Amygdala (tissue), 56 donors: ENCODE data around the gene KCNIP3.

Experiments used
- DNase-seq, 56 donors: peaks; one replicate each; lab custom pipeline; 2025; lab: John Stamatoyannopoulos, UW

The KCNIP3 gene

DNA sequence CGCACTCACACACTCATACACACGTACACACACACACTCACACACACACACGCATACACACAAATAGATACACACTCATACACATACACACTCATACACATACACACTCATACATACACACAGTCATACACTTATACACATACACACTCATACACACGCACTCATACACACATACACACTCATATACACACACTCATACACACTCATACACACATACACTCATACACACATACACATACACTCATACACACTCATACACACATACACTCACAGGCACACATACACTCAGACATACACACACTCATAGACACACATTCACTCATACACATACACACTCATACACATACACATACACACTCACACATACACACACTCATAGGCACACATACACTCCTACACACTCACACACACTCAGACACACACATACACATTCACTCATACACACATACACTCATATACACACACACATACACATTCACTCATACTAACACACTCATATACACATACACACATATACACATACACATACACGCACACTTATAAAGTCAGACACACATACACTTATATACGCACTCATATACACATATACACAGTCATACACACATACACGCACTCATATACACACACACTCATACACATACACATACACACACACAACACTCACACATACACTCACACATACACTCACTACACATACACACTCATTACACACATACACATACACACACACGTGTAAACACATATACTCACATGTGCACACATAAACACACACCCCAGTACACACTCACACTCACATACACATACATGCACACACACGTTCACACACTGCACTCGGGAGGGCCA is 28.7 kb downstream of the KCNIP3 start:
- DNase-seq, result no peak

GRCh38 chr2:95326433-95327140 is 29.4 kb downstream of the KCNIP3 start:
- no peak for DNase-seq

DNA sequence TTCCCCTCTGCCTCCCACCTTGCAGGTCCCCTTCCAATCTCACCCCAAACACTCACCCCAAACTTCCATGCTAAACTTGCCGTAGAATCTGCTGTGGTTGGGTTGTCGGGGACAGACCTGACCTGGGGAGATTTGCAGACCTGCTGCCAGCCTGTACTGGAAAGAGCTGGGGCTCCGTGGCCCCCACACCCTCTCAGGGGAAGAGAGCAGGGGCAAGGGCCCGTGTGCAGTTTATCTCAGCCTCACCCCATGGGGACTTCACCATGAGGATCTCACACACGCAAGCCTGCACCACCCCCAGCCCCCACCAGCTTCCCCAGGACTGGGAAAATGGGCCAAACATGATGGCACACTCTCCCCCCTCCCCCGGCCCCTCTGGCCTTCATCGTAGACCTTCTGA is 30.7 kb downstream of the KCNIP3 start:
- DNase-seq, result no peak

GRCh38 chr2:95328358-95329125 is 31.4 kb downstream of the KCNIP3 start:
- DNase-seq, result no peak

- no peak for DNase-seq
These were observed 32.3 kb downstream of the KCNIP3 start for GRCh38 chr2:95329401-95329800.

DNA sequence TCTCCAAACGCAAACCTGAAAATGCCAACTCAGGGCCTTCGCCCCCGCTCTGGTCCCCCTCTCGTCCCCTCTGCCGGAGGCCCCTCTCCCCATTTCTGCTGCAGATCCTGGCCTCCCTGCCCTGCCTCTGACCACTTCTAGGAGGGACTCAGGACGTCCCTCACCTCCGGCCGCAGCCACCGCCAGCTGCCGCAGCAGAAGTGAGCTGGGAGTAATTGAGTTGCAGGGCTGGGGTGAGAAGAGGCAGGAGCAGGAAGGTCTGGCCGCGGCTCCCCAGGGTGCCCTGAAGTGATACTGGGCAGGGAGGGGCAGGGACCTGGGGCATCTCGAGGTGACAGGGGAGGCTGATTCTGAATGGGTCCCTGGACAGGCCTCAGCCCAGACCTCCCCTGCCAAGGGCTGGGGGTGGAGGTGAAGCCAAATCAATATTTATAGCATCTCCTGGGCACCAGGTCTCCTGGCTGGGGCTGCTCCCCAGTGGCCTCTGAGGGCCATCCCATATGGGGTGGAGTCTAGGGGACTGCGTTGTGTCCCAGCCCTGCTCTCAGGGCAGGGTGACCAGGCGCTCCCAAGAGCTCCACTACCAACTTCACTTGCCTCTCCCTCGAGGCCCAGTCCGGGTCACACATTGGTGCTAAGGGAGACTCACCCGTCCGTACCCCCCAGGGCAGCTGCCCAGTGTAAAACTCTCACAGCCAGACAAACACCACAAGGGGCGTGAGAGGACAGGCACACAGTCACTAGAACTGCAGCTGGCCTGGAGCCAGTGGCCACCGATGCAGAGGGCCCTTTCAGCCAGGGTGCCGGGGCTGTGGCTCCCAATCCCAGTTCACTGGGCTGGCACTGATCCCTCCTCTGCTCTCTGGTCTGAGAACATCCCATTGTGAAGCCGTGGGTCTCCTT is 33.0 kb downstream of the KCNIP3 start:
- DNase-seq, result peak in 24 of 56 donors; percentile 15 to 82 (median 36)

DNA sequence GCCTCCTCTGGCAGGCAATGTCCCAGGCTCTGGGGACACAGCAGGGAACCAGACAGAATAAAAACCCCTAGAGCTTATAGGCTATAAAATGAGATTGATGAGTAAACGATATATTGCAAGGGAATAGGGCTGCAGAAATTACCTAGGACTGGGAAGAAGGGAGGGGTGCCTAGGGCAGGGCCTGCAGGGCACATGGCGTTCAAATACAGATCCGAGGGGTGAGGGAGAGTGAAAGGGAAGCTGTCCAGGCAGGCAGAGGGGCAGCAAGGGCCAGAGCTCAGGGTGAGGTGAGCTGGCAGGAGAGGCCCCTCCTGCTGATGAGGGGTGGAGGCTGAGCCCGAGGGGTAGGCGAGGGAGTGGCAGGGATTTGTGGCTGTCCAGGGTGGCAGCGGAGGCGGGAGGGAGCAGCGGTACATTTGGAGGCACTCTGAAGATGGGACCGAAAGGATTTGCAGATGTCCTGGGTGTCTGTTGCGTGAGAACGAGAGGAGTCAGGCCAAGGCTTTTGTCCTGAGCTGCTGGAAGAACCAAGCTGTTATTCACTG is 33.7 kb downstream of the KCNIP3 start:
- no peak for DNase-seq

GRCh38 chr2:95331606-95332005 is 34.5 kb downstream of the KCNIP3 start:
- DNase-seq, result no peak

DNA sequence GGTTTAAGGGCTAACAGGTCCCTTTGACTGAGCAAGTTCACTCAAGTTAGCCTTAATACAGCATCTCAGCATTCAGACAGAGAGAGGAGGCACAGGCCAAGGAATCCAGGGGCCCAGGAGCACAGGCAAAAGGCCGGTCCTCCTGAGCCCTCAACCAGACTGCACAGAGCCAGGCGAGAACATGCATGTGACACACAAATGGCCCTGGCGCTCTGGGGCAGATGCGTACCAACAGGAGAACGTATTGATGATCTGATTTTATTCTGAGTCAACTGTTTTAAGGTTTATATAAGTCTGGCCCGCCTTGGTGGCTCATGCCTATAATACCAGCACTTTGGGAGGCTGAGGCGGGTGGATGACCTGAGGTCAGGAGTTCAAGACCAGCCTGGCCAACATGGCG is 34.9 kb downstream of the KCNIP3 start:
- DNase-seq, result no peak

- DNase-seq, result no peak
These were observed 35.9 kb downstream of the KCNIP3 start for GRCh38 chr2:95333056-95333455.

DNA sequence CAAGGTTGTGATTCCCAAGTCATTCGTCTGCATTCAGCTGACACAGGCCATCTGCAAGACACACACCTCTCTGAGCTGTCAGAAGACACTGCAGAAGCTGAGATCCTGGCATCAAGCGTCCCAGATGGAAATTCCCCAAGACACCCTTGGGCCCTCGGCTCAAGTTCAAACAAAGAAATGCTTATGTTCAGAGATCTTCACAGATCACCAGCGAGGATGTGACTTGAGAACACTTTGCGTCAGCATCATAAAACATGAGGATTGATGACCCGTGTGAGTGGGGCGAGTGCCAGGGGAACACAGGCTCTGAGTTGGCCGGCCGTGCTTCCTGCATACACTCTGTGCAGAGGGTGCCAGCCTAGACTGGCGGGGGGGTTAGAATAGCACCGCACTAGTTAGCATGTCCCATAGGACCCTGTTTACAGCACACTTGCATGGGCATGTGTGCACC is 36.8 kb downstream of the KCNIP3 start:
- no peak for DNase-seq

- no peak for DNase-seq
These were observed 37.9 kb downstream of the KCNIP3 start for GRCh38 chr2:95334916-95335641.

- DNase-seq, result no peak
These were observed 39.3 kb downstream of the KCNIP3 start for GRCh38 chr2:95336406-95336805.

DNA sequence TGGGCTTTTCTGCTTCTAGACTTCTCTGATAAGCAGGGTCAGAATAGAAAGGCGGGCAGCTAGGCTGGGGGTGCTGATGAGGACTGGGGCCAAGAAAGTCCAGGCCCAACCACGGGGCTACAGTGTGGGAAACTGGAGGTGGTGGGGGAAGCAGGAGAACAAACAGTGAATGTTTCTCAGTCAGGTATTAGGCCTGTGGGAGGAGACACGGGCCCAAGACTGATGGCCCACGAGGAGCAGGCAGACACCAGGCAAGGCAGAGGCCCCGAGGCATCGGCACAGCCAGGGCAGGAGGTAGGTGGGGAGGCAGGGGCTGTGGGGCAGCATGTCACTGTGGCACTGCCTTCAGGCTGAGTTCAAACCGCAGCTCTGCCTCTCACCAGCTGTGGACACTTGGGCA is 40.7 kb downstream of the KCNIP3 start:
- DNase-seq, result no peak

- DNase-seq, result no peak
These were observed 45.6 kb downstream of the KCNIP3 start for GRCh38 chr2:95342556-95343320.

- DNase-seq, result no peak
These were observed 46.5 kb downstream of the KCNIP3 start for GRCh38 chr2:95343429-95344214.

GRCh38 chr2:95344215-95344583 is 47.1 kb downstream of the KCNIP3 start:
- no peak for DNase-seq

DNA sequence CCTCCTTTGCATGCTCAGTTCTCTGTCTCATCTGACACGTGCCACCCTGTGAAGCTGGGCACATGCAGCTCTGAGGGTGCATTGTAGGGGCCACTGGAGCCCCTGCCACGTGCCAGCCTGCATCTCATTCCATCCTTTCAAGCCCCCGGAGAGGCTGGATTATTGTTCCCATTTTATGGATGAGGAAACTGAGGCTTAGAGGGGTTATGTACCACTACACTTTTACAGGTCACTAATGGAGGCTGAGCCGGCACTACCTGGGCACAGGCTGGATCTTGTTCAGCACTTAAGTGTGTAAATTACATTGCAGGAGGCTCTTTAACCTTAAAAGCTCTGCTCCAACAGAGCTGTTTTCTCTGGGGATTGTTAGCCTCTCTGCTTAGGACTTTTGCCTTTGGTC is 47.5 kb downstream of the KCNIP3 start:
- no peak for DNase-seq
